Skeletal muscle tissue (tissue), 4 donors: ENCODE results near the gene CENPP. TPM values are rescaled to one million over a fixed set of nuclear protein-coding genes. Genes with fewer than 3 reads are reported as not detected.
"Not testable (repeated sequence)": the region's sequence is repeated elsewhere in the genome, so short reads cannot be mapped to it uniquely, and the experiment has no call there.

Experiments used
- H3K27ac ChIP-seq: one replicate; pipeline ENCODE4 v1.7.0; 2013; ENCODE audit warnings: mild to moderate bottlenecking, low read depth, low read length, inconsistent platforms
- H3K27me3 ChIP-seq, 3 donors: one replicate each; pipeline ENCODE4 v1.7.0; 2013; ENCODE audit warnings: low read length in 3 of 3; ENCODE audit not compliant: control insufficient read depth in 3 of 3, insufficient read depth in 3 of 3
- H3K36me3 ChIP-seq, 3 donors: one replicate each; pipeline ENCODE4 v1.7.0; 2013; ENCODE audit warnings: low read length in 3 of 3; ENCODE audit not compliant: control insufficient read depth in 3 of 3, insufficient read depth in 3 of 3
- H3K4me1 ChIP-seq, 3 donors: one replicate each; pipeline ENCODE4 v1.7.0; 2013; ENCODE audit warnings: low read length in 3 of 3, mild to moderate bottlenecking in 3 of 3; ENCODE audit not compliant: control insufficient read depth in 3 of 3, insufficient read depth in 3 of 3
- H3K4me3 ChIP-seq, 3 donors: one replicate each; pipeline ENCODE4 v1.7.0; 2013; ENCODE audit warnings: low read length in 3 of 3
- H3K9ac ChIP-seq, 3 donors: one replicate each; pipeline ENCODE4 v1.7.0; 2013; ENCODE audit warnings: low read length in 3 of 3, mild to moderate bottlenecking in 3 of 3, moderate library complexity in 2 of 3, low read depth in 1 of 3
- H3K9me3 ChIP-seq, 3 donors: one replicate each; pipeline ENCODE4 v1.7.0; 2013; ENCODE audit warnings: low read length in 3 of 3; ENCODE audit not compliant: control insufficient read depth in 3 of 3
- total RNA-seq: library from RNA; depleted of rRNA; stranded (reverse); fragments of >200 nt; gene quantifications from one replicate; pipeline ENCODE4 v1.2.3, GENCODE V29; 2014
- donor health status: Osteomylitis.

The CENPP gene
- total RNA-seq, 1 donor from 2014 or later, result 15.7 TPM

GRCh38 chr9:92407818-92408217 lies 82.1 kb downstream of the CENPP start:
- no peaks in the 10 kb centered on the region for H3K27me3 ChIP-seq
- no peak overlapping the region for H3K27ac ChIP-seq
- H3K9ac ChIP-seq, result no peak overlapping the region
- no peak overlapping the region for H3K4me3 ChIP-seq
- H3K4me1 ChIP-seq, result peaks cover 0 to 4% (median 0%) of the 10 kb centered on the region in 3 donors
- H3K9me3 ChIP-seq, result no peaks in the 10 kb centered on the region
- no peaks in the 10 kb centered on the region for H3K36me3 ChIP-seq

- no peaks in the 10 kb centered on the region for H3K27me3 ChIP-seq
- no peak overlapping the region for H3K9ac ChIP-seq
- H3K4me1 ChIP-seq, result peaks cover 0 to 4% (median 0%) of the 10 kb centered on the region in 3 donors
- no peaks in the 10 kb centered on the region for H3K9me3 ChIP-seq
- H3K36me3 ChIP-seq, result no peaks in the 10 kb centered on the region
- H3K27ac ChIP-seq, result no peak overlapping the region
- no peak overlapping the region for H3K4me3 ChIP-seq
Measured at GRCh38 chr9:92408747-92409478, 83.2 kb downstream of the CENPP start.

- H3K4me3 ChIP-seq, H3K27me3 ChIP-seq, H3K9me3 ChIP-seq, H3K9ac ChIP-seq, H3K36me3 ChIP-seq, H3K27ac ChIP-seq, H3K4me1 ChIP-seq: not testable (repeated sequence)
Measured at GRCh38 chr9:92411157-92411556, 85.4 kb downstream of the CENPP start.

GRCh38 chr9:92414566-92414965 lies 88.8 kb downstream of the CENPP start:
- H3K27me3 ChIP-seq, result no peaks in the 10 kb centered on the region
- H3K4me3 ChIP-seq, result no peak overlapping the region
- no peaks in the 10 kb centered on the region for H3K4me1 ChIP-seq
- H3K9ac ChIP-seq, result no peak overlapping the region
- no peak overlapping the region for H3K27ac ChIP-seq
- H3K9me3 ChIP-seq, result no peaks in the 10 kb centered on the region
- H3K36me3 ChIP-seq, result no peaks in the 10 kb centered on the region

GRCh38 chr9:92422611-92423338 lies 97.0 kb downstream of the CENPP start:
- Histone ChIP-seq H3K36me3 (no peaks in the 10 kb centered on the region), H3K4me3 (peak overlapping the region in 1 of 3 donors; percentile 31), H3K27me3 (no peaks in the 10 kb centered on the region), H3K27ac (no peak overlapping the region), H3K4me1 (no peaks in the 10 kb centered on the region), H3K9me3 (no peaks in the 10 kb centered on the region), H3K9ac (no peak overlapping the region)

GRCh38 chr9:92423612-92424011 lies 97.9 kb downstream of the CENPP start:
- Histone ChIP-seq H3K36me3 (no peaks in the 10 kb centered on the region), H3K4me3 (peak overlapping the region in 1 of 3 donors; percentile 24), H3K9me3 (no peaks in the 10 kb centered on the region), H3K9ac (no peak overlapping the region), H3K27me3 (no peaks in the 10 kb centered on the region), H3K4me1 (no peaks in the 10 kb centered on the region), H3K27ac (no peak overlapping the region)

GRCh38 chr9:92424340-92424739 lies 98.6 kb downstream of the CENPP start, which contains the start of gene OMD:
TSS of gene OMD (minus strand) at chr9:92424471. CDS start at chr9:92417558, 6,913 bp downstream.
- Histone ChIP-seq H3K9ac (peak within 1 kb of the TSS in 1 of 3 donors; percentile 33), H3K27me3 (no peaks in the 10 kb centered on the region), H3K4me1 (no peaks in the 10 kb centered on the region), H3K4me3 (peak within 1 kb of the TSS in 1 of 3 donors; percentile 31), H3K9me3 (no peaks in the 10 kb centered on the region), H3K36me3 (no peaks in the 10 kb centered on the region), H3K27ac (no peak within 1 kb of the TSS)

GRCh38 chr9:92425474-92425873 lies 99.7 kb downstream of the CENPP start:
- H3K4me3 ChIP-seq, result no peak overlapping the region
- no peaks in the 10 kb centered on the region for H3K9me3 ChIP-seq
- H3K9ac ChIP-seq, result no peak overlapping the region
- H3K27me3 ChIP-seq, result no peaks in the 10 kb centered on the region
- no peaks in the 10 kb centered on the region for H3K36me3 ChIP-seq
- H3K27ac ChIP-seq, result no peak overlapping the region
- no peaks in the 10 kb centered on the region for H3K4me1 ChIP-seq

GRCh38 chr9:92426501-92427145 lies 100.9 kb downstream of the CENPP start:
- Histone ChIP-seq H3K36me3 (no peaks in the 10 kb centered on the region), H3K4me3 (no peak overlapping the region), H3K27me3 (no peaks in the 10 kb centered on the region), H3K27ac (no peak overlapping the region), H3K9ac (no peak overlapping the region), H3K9me3 (no peaks in the 10 kb centered on the region), H3K4me1 (no peaks in the 10 kb centered on the region)

- Histone ChIP-seq H3K4me3 (no peak overlapping the region), H3K9me3 (no peaks in the 10 kb centered on the region), H3K4me1 (no peaks in the 10 kb centered on the region), H3K9ac (no peak overlapping the region), H3K27ac (no peak overlapping the region), H3K36me3 (no peaks in the 10 kb centered on the region), H3K27me3 (no peaks in the 10 kb centered on the region)
Measured at GRCh38 chr9:92429836-92430235, 104.1 kb downstream of the CENPP start.
